Measurements from ENCODE around the gene PITPNM3. TPM values are rescaled to one million over a fixed set of nuclear protein-coding genes. Genes with fewer than 3 reads are reported as not detected.

PITPNM3 gene
- total and polyA plus RNA-seq, 4 donors, result 0.38 to 3.6 (median 1.2) TPM

GRCh38 chr17:6479622-6480302 lies 76.6 kb downstream of the PITPNM3 start:
- DNase-seq, result no peak
- WGBS, 2 donors, result 46 to 50% methylated on average over 13 of the region's 13 CpGs

GRCh38 chr17:6478486-6478885 lies 77.9 kb downstream of the PITPNM3 start:
- H3K27ac ChIP-seq (ENCODE audit: low read depth in 1 of 2, low read length in 2 of 2), result no peak overlapping the region
- WGBS, 2 donors, result 89 to 95% methylated on average over 9 to 11 of the region's 11 CpGs
- intact Hi-C loops (cut with DNase I), result loop anchor here in 1 of 2 donors (10.0 kb wide), 1 partner anchor 156 kb away; no protein-coding TSS in a partner anchor
- no peaks in the 10 kb centered on the region for H3K9me3 ChIP-seq (ENCODE audit: control insufficient read depth, low read length)
- H3K36me3 ChIP-seq (ENCODE audit: control insufficient read depth in 1 of 2, insufficient read depth in 2 of 2, low read length in 1 of 2), result no peaks in the 10 kb centered on the region
- no peak for ATAC-seq (ENCODE audit: low FRiP score)
- no peaks in the 10 kb centered on the region for H3K27me3 ChIP-seq (ENCODE audit: control insufficient read depth in 1 of 2, insufficient read depth in 2 of 2, low read length in 1 of 2)
- H3K4me1 ChIP-seq (ENCODE audit: control insufficient read depth in 1 of 2, insufficient read depth in 2 of 2, low read length in 2 of 2), result no peaks in the 10 kb centered on the region
- H3K4me3 ChIP-seq (ENCODE audit: low read length in 2 of 2), result no peak overlapping the region
- no peak for DNase-seq

More at GRCh38 chr17:6479622-6480302, 76.6 kb downstream of the PITPNM3 start:
- ATAC-seq (ENCODE audit: low FRiP score), result no peak
- H3K9me3 ChIP-seq (ENCODE audit: control insufficient read depth, low read length), result no peaks in the 10 kb centered on the region
- H3K27ac ChIP-seq (ENCODE audit: low read depth in 1 of 2, low read length in 2 of 2), result no peak overlapping the region
- no peaks in the 10 kb centered on the region for H3K27me3 ChIP-seq (ENCODE audit: control insufficient read depth in 1 of 2, insufficient read depth in 2 of 2, low read length in 1 of 2)
- no peaks in the 10 kb centered on the region for H3K36me3 ChIP-seq (ENCODE audit: control insufficient read depth in 1 of 2, insufficient read depth in 2 of 2, low read length in 1 of 2)
- H3K4me1 ChIP-seq (ENCODE audit: control insufficient read depth in 1 of 2, insufficient read depth in 2 of 2, low read length in 2 of 2), result no peaks in the 10 kb centered on the region
- intact Hi-C loops (cut with DNase I), result loop anchor here in 1 of 2 donors (10.0 kb wide), 1 partner anchor 155 kb away; no protein-coding TSS in a partner anchor
- H3K4me3 ChIP-seq (ENCODE audit: low read length in 2 of 2), result no peak overlapping the region

GRCh38 chr17:6477831-6478383 lies 78.4 kb downstream of the PITPNM3 start:
- Histone ChIP-seq H3K27ac (ENCODE audit: low read depth in 1 of 2, low read length in 2 of 2) (no peak overlapping the region), H3K4me1 (ENCODE audit: control insufficient read depth in 1 of 2, insufficient read depth in 2 of 2, low read length in 2 of 2) (no peaks in the 10 kb centered on the region), H3K36me3 (ENCODE audit: control insufficient read depth in 1 of 2, insufficient read depth in 2 of 2, low read length in 1 of 2) (no peaks in the 10 kb centered on the region), H3K27me3 (ENCODE audit: control insufficient read depth in 1 of 2, insufficient read depth in 2 of 2, low read length in 1 of 2) (no peaks in the 10 kb centered on the region), H3K4me3 (ENCODE audit: low read length in 2 of 2) (no peak overlapping the region), H3K9me3 (ENCODE audit: control insufficient read depth, low read length) (no peaks in the 10 kb centered on the region)
- WGBS, 2 donors, result 90 to 95% methylated on average over 14 of the region's 14 CpGs
- DNase-seq (no peak), ATAC-seq (ENCODE audit: low FRiP score) (no peak)
- intact Hi-C loops (cut with DNase I), result loop anchor here in 1 of 2 donors (10.0 kb wide), 1 partner anchor 157 kb away; no protein-coding TSS in a partner anchor

GRCh38 chr17:6476810-6477179 lies 79.6 kb downstream of the PITPNM3 start:
- no peaks in the 10 kb centered on the region for H3K9me3 ChIP-seq (ENCODE audit: control insufficient read depth, low read length)
- no peak overlapping the region for H3K4me3 ChIP-seq (ENCODE audit: low read length in 2 of 2)
- H3K27ac ChIP-seq (ENCODE audit: low read depth in 1 of 2, low read length in 2 of 2), result no peak overlapping the region
- H3K36me3 ChIP-seq (ENCODE audit: control insufficient read depth in 1 of 2, insufficient read depth in 2 of 2, low read length in 1 of 2), result no peaks in the 10 kb centered on the region
- intact Hi-C loops (cut with DNase I), result loop anchor here in 1 of 2 donors (10.0 kb wide), 1 partner anchor 158 kb away; no protein-coding TSS in a partner anchor
- WGBS, 2 donors, result 88 to 91% methylated on average over 10 of the region's 10 CpGs
- no peak for DNase-seq
- no peaks in the 10 kb centered on the region for H3K4me1 ChIP-seq (ENCODE audit: control insufficient read depth in 1 of 2, insufficient read depth in 2 of 2, low read length in 2 of 2)
- H3K27me3 ChIP-seq (ENCODE audit: control insufficient read depth in 1 of 2, insufficient read depth in 2 of 2, low read length in 1 of 2), result no peaks in the 10 kb centered on the region
- no peak for ATAC-seq (ENCODE audit: low FRiP score)

- WGBS, 2 donors, result 77 to 80% methylated on average over 8 of the region's 8 CpGs
- H3K9me3 ChIP-seq (ENCODE audit: control insufficient read depth, low read length), result no peaks in the 10 kb centered on the region
- H3K27me3 ChIP-seq (ENCODE audit: control insufficient read depth in 1 of 2, insufficient read depth in 2 of 2, low read length in 1 of 2), result no peaks in the 10 kb centered on the region
- H3K4me1 ChIP-seq (ENCODE audit: control insufficient read depth in 1 of 2, insufficient read depth in 2 of 2, low read length in 2 of 2), result no peaks in the 10 kb centered on the region
- H3K27ac ChIP-seq (ENCODE audit: low read depth in 1 of 2, low read length in 2 of 2), result no peak overlapping the region
- H3K4me3 ChIP-seq (ENCODE audit: low read length in 2 of 2), result no peak overlapping the region
- ATAC-seq (ENCODE audit: low FRiP score) (no peak), DNase-seq (no peak)
- H3K36me3 ChIP-seq (ENCODE audit: control insufficient read depth in 1 of 2, insufficient read depth in 2 of 2, low read length in 1 of 2), result no peaks in the 10 kb centered on the region
- intact Hi-C loops (cut with DNase I), result loop anchor here in 1 of 2 donors (10.0 kb wide), 1 partner anchor 159 kb away; no protein-coding TSS in a partner anchor
Observed at GRCh38 chr17:6476076-6476809, 80.1 kb downstream of the PITPNM3 start.

- H3K4me3 ChIP-seq (ENCODE audit: low read length in 2 of 2), result no peak overlapping the region
- intact Hi-C loops (cut with DNase I), result loop anchor here in 1 of 2 donors (10.0 kb wide), 1 partner anchor 159 kb away; no protein-coding TSS in a partner anchor
- H3K27me3 ChIP-seq (ENCODE audit: control insufficient read depth in 1 of 2, insufficient read depth in 2 of 2, low read length in 1 of 2), result no peaks in the 10 kb centered on the region
- H3K4me1 ChIP-seq (ENCODE audit: control insufficient read depth in 1 of 2, insufficient read depth in 2 of 2, low read length in 2 of 2), result no peaks in the 10 kb centered on the region
- H3K27ac ChIP-seq (ENCODE audit: low read depth in 1 of 2, low read length in 2 of 2), result no peak overlapping the region
- ATAC-seq (ENCODE audit: low FRiP score) (no peak), DNase-seq (no peak)
- no peaks in the 10 kb centered on the region for H3K36me3 ChIP-seq (ENCODE audit: control insufficient read depth in 1 of 2, insufficient read depth in 2 of 2, low read length in 1 of 2)
- H3K9me3 ChIP-seq (ENCODE audit: control insufficient read depth, low read length), result no peaks in the 10 kb centered on the region
- 74% methylated on average over 4 of the region's 4 CpGs for WGBS, 2 donors
Observed at GRCh38 chr17:6475411-6475810, 80.9 kb downstream of the PITPNM3 start.

- intact Hi-C loops (cut with DNase I), result loop anchor here in 1 of 2 donors (10.0 kb wide), 1 partner anchor 160 kb away; no protein-coding TSS in a partner anchor
- H3K4me1 ChIP-seq (ENCODE audit: control insufficient read depth in 1 of 2, insufficient read depth in 2 of 2, low read length in 2 of 2), result no peaks in the 10 kb centered on the region
- H3K27ac ChIP-seq (ENCODE audit: low read depth in 1 of 2, low read length in 2 of 2), result no peak overlapping the region
- ATAC-seq (ENCODE audit: low FRiP score) (no peak), DNase-seq (no peak)
- H3K9me3 ChIP-seq (ENCODE audit: control insufficient read depth, low read length), result no peaks in the 10 kb centered on the region
- 67 to 69% methylated on average over 7 of the region's 7 CpGs for WGBS, 2 donors
- no peaks in the 10 kb centered on the region for H3K36me3 ChIP-seq (ENCODE audit: control insufficient read depth in 1 of 2, insufficient read depth in 2 of 2, low read length in 1 of 2)
- H3K4me3 ChIP-seq (ENCODE audit: low read length in 2 of 2), result no peak overlapping the region
- H3K27me3 ChIP-seq (ENCODE audit: control insufficient read depth in 1 of 2, insufficient read depth in 2 of 2, low read length in 1 of 2), result no peaks in the 10 kb centered on the region
Observed at GRCh38 chr17:6474906-6475305, 81.4 kb downstream of the PITPNM3 start.

GRCh38 chr17:6474376-6474775 lies 82.0 kb downstream of the PITPNM3 start:
- WGBS, 2 donors, result 88 to 91% methylated on average over 22 of the region's 22 CpGs

More at GRCh38 chr17:6474376-6474775, 82.0 kb downstream of the PITPNM3 start:
- H3K27me3 ChIP-seq (ENCODE audit: control insufficient read depth in 1 of 2, insufficient read depth in 2 of 2, low read length in 1 of 2), result no peaks in the 10 kb centered on the region
- H3K9me3 ChIP-seq (ENCODE audit: control insufficient read depth, low read length), result no peaks in the 10 kb centered on the region
- DNase-seq (no peak), ATAC-seq (ENCODE audit: low FRiP score) (no peak)
- H3K4me1 ChIP-seq (ENCODE audit: control insufficient read depth in 1 of 2, insufficient read depth in 2 of 2, low read length in 2 of 2), result no peaks in the 10 kb centered on the region
- no peak overlapping the region for H3K4me3 ChIP-seq (ENCODE audit: low read length in 2 of 2)
- H3K27ac ChIP-seq (ENCODE audit: low read depth in 1 of 2, low read length in 2 of 2), result no peak overlapping the region
- intact Hi-C loops (cut with DNase I), result loop anchor here in 1 of 2 donors (10.0 kb wide), 1 partner anchor 160 kb away; no protein-coding TSS in a partner anchor
- H3K36me3 ChIP-seq (ENCODE audit: control insufficient read depth in 1 of 2, insufficient read depth in 2 of 2, low read length in 1 of 2), result no peaks in the 10 kb centered on the region
